GM19351 (cell line): ENCODE results near the gene EPO.
A peak's percentile ranks its signal among the peaks of the same experiment; 100 is the strongest.

Source experiments
- ATAC-seq: cut with Tn5 transposase; IDR thresholded peaks from one replicate; pipeline ENCODE4 v1.9.1; 2021; ENCODE audit warnings: mild to moderate bottlenecking, moderate library complexity; ENCODE audit not compliant: unreplicated experiment

The EPO gene

DNA sequence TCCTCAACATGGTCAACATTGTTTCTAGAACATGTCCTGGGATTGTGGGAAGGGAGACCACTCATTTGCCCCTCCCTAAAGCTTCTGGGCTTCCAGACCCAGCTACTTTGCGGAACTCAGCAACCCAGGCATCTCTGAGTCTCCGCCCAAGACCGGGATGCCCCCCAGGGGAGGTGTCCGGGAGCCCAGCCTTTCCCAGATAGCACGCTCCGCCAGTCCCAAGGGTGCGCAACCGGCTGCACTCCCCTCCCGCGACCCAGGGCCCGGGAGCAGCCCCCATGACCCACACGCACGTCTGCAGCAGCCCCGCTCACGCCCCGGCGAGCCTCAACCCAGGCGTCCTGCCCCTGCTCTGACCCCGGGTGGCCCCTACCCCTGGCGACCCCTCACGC, at the start of gene EPO:
TSS of gene EPO (plus strand) at position 190 of the 392 bp plus-strand sequence. CDS start 513 bp downstream, outside the sequence.
- no peak for ATAC-seq

DNA sequence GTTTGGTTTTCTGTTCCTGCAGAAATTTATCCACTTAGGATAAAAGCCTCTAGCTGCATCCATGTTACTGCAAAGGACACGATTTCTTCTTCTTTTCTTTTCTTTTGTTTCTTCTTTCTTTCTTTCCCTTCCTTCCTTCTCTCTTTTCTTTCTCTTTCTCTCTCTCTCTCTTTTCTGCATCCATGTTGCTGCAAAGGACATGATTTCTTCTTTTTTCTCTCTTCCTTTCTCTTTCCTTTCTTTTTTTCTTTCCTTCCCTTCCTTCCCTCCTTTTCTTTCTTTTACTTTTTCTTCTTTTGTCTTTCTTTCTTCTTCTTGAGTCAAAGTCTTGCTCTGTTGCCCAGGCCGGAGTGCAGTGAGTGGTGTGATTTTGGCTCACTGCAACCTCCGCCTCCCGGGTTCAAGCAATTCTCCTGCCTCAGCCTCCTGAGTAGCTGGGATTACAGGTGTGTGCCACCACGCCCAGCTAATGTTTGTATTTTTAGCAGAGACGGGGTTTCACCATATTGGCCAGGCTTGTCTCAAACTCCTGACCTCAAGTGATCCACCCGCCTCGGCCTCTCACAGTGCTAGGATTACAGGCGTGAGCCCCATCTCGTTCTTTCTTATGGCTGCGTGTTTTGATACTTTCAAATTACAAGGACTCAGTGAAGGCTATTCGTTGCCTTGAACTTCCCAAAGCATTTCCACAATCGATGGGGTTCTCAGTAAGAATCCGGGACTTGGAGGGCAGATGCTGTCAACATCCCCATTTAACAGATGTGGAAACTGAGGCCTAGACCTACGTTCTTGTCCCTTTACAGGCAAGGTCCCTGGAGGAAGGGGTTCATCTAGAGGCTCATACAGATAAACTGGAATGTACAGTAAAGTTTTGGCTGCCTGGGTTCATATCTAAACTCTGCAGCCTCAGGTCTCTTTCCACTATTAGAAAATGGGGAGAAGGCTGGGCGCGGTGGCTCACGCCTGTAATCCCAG, 48.6 kb upstream of the EPO start:
- ATAC-seq, result no peak

DNA sequence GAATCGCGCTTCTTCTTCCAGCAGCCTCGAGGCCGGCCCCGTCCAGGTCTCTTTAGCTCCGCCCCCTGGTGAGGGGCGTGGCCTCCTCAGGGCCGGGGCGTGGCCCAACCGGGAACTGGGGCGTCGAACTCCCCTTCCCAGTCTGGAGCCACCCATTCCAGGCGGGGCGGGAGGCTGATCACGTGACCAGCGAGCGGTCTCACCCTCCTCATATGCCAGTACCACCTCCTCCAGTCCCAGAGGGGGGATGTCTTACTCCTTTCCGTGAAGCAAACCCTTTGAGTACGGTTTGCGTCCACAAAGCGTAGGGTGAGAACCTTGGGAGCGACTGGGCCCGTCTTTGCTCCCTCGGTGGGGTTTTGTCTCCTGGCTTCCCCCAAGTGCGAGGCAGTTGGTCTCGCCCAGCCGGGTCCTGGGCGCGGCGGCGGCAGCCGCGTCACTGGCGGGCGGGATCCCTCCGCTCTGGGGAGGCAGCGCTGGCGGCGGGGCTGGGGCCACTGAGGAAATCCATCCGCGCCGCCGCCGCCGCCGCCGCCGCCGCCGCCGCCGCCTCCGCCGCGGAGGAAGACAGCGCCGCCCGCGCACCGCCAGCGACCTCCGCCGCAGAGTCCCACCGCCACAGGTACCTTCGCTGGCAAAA, 46.8 kb upstream of the EPO start, which contains the start of gene GNB2:
TSS of gene GNB2 (plus strand) at position 439 of the 640 bp plus-strand sequence. CDS start 2,526 bp downstream, outside the sequence.
- peak; percentile 48 for ATAC-seq

DNA sequence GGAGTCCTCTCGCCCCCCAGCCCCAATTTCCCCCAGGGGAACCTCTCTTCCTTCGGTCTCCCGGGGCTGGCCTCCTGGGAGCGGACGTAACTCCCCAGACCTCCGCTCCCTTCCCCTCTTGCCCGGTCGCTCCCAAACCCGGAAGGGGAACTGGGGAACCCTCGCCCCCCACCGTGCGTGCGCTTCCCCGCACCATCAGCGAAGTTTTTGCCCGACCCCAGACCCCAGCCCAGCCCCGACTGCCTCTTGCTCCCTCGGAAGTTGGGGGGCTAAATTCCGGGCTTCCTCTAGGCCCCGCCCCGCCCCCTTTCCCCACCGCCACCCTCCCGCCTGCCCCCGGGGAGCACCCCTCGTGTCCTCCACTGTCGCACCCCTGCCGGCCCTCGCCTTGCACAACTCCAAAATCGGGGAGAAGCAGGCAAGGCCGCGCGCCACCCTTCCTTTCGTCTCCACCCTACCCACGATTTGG, 46.3 kb upstream of the EPO start:
- no peak for ATAC-seq

DNA sequence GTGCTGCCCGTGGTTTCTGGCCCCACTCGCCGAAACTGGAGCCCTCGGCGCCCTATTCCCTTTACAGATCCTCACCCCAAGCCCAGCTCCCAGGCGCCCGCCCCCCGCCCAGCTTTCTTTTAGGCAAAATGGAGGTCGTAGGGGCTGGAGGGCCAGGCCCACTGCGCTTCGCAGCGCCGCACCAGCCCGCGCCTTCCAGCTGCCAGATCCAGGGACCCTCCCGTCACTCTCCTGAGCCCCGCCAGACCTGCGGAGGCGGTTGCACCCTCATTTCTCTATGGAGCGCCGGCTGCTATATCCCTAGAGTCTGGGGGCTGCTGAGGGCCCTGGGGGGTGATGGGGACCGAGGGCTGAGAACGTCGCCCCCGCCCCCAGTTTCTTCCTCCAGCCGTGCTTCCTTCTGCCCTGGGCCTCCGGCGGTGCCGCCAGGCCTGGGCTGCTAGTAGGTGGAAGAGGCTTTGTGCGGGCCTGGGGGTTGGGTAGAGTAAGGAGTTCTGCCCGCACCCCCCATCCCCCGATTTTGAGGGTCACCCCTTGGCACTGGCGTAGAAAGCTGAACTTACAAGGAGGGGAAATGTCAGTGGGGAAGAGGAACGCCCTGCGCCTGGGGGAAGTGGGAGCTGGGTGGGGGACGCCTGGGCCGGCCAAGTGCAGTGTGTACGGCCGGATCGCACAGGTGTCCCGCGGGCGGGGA, 45.7 kb upstream of the EPO start:
- ATAC-seq, result no peak

DNA sequence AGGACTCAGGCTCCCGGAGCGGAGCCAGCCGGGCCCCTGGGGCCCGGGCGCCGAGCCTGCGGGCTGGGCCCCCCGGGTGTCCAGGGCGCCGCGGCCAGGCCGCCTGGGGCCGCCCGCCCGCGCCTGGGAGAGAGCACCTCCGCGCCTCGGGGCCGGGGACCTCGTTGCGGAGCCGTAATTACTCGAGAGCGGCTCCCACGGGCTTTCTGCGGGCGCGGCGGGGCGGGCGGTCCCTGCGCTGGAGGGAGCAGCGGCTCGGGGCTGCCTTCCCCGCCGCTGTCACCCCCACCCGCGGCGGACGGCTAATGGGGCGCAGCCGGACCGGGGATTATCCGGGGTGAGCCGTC, 45.2 kb upstream of the EPO start:
- peak; percentile 5 for ATAC-seq

DNA sequence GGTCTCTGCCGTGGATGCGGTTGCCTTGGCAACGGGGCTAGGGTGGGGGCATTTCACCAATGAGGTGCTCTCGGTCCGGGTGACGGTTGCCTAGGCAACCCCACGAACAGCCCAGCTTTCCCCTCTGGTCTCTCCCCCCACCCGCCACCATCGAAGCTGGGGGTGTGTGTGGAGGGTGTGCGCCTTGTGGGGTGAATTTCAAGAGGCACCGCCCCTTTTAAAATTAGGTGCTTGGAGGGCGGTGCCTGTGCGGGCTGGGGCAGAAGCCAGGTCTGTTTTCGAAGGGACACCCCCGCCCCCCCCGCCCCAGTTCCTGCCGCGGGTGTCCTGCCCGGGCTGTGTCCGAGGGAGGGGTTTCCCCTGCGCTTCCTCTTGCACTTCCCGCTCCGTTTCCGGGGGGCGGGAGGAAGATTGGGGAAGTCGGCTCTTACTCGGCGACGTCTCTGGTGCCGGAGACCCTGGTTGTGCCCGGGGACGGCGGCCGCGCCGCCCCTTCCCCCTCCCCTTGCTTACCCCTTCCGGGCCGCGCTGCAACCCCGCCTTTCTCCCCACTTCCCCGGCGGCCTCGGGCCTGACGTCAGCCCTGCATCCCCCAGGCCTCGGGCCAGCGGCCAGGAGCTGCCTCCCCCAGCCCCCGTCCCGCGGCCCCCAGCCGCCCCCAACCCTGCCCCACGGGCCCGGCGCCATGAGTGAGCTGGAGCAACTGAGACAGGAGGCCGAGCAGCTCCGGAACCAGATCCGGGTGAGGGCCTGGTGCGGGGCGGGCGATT, 44.5 kb upstream of the EPO start:
- ATAC-seq, result peak; percentile 43

DNA sequence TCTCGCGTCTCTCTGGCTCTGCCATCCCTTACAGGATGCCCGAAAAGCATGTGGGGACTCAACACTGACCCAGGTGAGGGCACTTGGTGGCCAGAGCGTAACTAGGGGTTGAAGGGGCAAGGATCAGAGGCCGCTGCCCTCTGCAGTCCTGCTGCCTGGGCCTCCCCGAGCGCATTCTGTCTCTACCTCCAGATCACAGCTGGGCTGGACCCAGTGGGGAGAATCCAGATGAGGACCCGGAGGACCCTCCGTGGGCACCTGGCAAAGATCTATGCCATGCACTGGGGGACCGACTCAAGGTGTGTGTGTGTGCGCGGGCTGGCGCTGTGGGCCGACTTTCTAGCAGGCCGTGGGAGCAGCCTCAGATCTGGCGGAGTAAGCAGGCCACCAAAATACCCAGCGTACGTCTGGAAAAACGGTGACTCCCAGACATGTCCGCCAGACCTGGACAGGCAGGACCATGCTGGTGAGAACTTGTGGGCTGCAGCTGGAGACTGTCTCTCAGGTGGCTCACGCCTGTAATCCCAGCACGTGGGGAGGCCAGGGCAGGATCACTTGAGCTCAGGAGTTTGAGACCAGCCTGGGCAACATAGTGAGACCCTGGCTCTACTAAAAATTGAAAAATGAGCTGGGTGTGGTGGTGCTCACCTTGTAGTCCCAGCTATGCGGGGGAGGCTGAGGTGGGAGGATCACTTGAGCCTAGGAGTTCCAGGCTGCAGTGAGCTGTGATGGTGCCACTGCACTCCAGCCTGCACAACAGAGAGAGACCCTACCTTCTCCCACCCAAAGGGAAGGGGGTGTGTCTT, 43.6 kb upstream of the EPO start:
- ATAC-seq, result no peak

DNA sequence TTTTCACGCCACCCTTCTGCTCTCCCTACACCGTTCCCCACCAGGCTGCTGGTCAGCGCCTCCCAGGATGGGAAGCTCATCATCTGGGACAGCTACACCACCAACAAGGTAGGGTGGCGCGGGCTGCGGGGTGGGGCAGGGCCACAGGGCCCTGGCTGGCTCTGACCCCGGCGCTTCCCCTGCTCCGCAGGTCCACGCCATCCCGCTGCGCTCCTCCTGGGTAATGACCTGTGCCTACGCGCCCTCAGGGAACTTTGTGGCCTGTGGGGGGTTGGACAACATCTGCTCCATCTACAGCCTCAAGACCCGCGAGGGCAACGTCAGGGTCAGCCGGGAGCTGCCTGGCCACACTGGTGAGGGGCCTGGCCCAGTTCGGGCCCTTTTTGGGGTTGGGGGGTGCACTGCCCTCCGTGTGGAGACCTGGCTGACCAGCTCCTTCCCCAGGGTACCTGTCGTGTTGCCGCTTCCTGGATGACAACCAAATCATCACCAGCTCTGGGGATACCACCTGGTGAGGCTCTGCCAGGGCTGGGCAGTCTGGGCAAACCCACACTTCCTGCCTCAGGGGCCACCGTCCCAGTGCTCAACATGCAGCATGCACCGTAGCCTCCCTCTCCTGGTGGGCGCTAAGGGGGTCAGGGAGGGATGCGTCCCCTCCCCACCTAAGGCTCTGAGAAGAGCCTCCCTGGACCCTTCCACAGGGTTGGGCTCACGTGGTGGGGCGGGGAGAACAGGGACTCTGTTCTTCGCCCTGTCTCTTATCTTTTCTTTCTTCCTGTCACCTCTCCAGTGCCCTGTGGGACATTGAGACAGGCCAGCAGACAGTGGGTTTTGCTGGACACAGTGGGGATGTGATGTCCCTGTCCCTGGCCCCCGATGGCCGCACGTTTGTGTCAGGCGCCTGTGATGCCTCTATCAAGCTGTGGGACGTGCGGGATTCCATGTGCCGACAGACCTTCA, 42.7 kb upstream of the EPO start:
- no peak for ATAC-seq

DNA sequence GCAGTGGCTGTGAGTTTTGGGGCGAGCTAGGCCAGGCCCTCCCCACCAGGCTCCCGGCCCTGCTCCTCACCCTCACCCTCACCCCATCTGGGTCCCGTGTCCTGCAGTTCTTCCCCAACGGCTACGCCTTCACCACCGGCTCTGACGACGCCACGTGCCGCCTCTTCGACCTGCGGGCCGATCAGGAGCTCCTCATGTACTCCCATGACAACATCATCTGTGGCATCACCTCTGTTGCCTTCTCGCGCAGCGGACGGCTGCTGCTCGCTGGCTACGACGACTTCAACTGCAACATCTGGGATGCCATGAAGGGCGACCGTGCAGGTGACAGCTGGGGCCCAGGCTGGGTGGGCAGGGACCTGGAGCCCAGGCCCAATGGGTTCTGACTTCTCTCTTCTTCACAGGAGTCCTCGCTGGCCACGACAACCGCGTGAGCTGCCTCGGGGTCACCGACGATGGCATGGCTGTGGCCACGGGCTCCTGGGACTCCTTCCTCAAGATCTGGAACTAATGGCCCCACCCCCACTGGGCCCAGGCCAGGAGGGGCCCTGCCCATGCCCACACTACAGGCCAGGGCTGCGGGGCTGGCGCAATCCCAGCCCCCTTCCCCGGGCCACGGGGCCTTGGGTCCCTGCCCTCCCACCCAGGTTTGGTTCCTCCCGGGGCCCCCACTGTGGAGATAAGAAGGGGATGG, 41.8 kb upstream of the EPO start:
- ATAC-seq, result no peak

DNA sequence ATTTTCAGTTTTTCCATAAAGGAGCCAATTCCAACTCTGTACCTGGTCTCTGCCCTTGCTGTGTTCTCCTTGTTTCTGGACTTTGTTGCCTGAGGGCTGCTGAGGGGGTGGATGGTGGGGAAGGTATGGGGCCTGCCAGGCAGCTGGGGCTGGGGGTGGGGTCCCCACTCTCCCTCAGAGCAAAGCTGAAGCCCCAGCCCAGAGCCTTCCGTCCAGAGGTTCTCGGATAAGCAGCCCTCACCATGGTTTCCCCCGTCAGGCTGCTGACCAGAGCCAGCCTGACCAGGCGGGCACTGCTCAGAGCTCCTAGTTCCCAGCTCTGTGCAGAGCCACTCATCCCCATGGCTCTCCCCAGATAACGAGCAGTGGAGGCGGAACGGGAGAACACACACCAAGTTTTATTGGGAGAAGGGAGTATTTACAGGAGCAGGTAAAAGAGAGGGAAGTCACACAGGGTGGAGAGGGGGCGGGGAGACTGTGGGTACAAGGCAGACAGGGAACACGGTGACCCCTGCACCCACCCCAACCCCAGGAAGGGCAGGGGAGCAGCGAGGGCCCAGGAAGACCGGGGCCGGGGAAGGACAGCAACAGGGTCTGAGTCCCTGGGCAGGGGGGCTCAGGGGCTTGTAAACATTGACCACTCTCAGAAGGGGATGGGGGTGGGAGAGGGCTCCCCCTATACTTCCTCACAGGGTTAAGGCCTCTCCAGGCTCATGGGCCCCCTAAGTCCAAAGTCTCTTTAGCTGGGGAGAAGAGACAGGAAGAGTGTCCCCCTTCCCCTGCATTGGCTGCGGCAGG, 40.9 kb upstream of the EPO start:
- no peak for ATAC-seq

DNA sequence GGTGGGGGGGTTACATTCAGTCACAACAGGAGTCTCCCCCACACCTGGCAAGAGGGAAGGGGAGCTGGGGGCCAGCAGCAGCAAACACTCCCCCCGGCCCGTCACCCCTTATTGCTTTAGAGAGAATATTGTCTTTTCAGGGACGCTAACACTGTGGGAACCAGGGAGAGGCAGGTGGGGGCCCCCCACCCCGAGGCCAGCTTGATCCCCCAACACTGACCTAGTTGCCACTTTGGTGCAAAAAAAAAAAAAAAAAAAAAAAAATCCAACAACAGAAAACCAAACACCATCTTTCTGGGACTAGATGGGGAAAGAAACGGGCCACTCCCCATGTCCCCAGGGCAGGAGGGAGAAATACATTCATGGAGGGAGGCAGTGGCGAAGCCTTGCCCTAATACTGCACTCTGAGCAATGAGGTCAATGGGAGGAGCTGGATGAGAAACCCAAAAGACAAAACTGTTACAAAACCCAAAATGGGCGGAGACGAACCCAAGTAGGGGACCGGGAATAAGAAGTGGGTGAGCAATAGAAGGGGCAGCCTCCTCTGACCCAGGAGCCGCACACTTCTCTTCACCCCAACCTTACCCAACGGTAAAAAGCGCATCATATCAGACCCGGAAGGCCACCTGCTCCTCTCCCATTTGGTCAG, 40.2 kb upstream of the EPO start:
- ATAC-seq, result no peak

DNA sequence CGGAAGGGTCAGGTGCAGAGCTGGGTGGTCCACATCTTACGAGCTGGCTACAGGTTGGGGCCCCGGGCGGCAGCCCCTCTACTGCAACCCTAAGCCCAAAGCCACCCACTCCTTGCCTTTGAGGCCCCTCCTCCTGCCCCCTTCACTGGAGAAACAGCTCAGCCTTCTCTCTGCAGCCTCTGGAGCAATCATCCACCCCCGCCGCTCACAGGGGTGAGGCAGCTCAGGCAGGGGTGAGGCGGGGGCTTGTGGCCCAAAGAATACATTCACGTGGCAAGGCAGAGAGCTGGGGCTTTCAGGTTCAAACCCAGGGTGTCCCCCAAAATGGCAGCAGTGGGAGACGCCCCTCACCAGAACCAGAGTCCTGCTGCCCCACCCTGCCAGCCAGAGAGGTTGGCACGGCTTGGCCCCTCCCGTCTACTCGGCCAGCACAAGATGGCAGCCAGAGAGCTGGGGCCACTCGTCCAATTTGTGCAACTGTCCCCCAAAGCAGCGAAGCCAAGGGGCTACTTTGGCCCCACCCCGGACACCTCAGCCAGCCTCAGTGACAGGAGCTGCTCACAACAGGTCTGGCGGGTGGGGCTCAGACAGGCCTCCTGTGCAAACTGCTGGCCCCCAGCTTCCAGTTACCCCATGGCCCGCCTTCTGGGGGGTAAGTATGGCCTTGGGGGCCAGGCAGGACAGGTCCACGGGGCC, 39.5 kb upstream of the EPO start:
- no peak for ATAC-seq

DNA sequence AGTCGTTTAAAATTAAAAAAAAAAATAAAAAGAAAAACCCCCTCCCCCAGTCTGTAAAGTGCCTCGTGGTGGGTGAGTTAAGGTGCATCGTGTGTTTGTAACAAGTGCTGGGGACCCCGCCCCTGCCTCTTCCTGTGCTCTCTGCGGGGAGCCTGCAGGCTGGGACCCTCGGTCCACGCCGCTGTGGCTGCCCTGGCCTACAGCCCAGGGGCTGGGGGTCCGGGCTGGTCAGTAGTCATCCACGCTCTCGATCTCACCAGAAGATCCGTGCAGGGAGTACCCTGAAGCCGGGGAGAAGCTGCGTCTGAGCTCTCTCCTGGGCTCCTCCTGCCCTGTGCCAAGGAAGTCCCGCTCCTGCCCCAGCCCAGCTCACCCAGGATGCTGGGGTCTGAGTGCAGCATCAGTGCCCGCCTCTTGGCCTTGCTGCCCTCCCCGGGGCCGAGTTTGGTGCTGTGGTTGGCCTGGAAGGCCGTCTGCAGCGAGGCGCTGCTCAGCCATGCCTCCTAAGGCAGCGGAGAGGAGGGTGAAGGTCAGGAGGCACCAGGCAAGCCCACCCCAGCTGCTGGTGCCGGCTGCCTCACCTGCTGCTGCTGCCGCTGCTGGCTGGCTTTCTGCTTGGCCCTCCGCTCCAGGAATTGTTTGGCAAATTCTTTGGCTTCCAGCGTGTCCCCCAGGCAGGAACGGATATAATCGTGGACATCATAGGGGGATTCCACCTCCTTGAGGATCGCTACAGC, 38.6 kb upstream of the EPO start:
- no peak for ATAC-seq

DNA sequence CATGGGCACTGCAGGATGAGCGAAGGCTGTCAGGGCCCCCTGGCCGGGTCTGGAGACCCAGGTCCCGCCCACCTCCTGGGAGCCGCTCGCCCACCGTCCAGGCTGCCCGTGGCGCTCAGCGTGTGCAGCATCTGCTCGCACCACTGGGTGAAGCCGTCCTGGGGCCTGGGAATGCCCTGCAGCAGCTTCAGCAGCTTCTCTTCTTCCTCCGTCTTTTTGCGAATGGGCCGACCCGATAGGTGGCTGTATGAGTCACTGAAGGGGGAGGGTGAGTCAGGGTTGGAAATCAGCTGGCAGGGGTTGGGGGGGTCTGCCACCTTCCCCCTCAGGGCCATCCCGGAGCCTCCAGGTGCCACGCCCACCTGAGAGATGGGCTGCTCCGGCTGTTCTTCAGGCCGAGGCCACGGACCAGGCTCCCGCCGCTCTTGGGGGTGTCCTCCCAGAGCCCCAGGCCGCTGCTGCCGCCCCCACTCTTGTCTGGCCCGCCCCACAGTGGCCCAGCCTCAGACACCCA, 38.0 kb upstream of the EPO start:
- no peak for ATAC-seq
